HEK293 (cell line): ENCODE results near the gene HHIPL1.

Source experiments
- CTCF ChIA-PET: fragments of 350-600 bp; formaldehyde crosslinking; extraction: SDS; loops from one replicate; lab custom pipeline; 2021; ENCODE audit warnings: antibody characterized with exemption; lab: Yijun Ruan, JAX
- POLR2A ChIA-PET: fragments of 300-600 bp; formaldehyde crosslinking; extraction: SDS; loops from one replicate; lab custom pipeline; 2020; ENCODE audit warnings: antibody characterized with exemption, inconsistent platforms; lab: Yijun Ruan, JAX
- H3K27ac ChIP-seq: fragments of 200-500 bp; sonication (Bioruptor generic); 2 replicates; pipeline ENCODE4 v1.5.1; 2014; ENCODE audit warnings: low read depth, low read length, control low read depth, inconsistent platforms; ENCODE audit errors: extremely low read depth
- H3K36me3 ChIP-seq, 2 experiments: fragments of 200-500 bp in 1 of 2; sonication (Bioruptor generic) in 1 of 2; 1 replicate in 1 of 2; 2 replicates in 1 of 2; pipeline ENCODE4 v1.5.1; 2014 to 2017; ENCODE audit warnings: inconsistent platforms in 2 of 2, low read length in 2 of 2; ENCODE audit not compliant: control insufficient read depth in 2 of 2, insufficient read depth in 1 of 2
- H3K4me1 ChIP-seq: fragments of 200-500 bp; sonication (Bioruptor generic); 2 replicates; pipeline ENCODE4 v1.5.1; 2014; ENCODE audit warnings: mild to moderate bottlenecking, low read length, inconsistent platforms; ENCODE audit not compliant: control insufficient read depth, insufficient read depth
- H3K4me3 ChIP-seq: 2 replicates; pipeline ENCODE4 v1.5.1; 2011; ENCODE audit warnings: low read depth, mild to moderate bottlenecking, control low read depth, low read length, moderate library complexity
- H3K9me3 ChIP-seq: fragments of 200-500 bp; sonication (Bioruptor generic); 2 replicates; pipeline ENCODE4 v1.5.1; 2014; ENCODE audit warnings: low read depth, low read length, inconsistent platforms; ENCODE audit not compliant: control insufficient read depth, insufficient read depth
- FEZF1 ChIP-seq: fragments of 450-650 bp; formaldehyde crosslinking; IDR thresholded peaks from 2 replicates; pipeline ENCODE4 v1.5.1; 2016; ENCODE audit warnings: missing biosample characterization, missing genetic modification characterization
- HOXD13 ChIP-seq: sonication (generic); formaldehyde crosslinking; IDR thresholded peaks from 2 replicates; pipeline ENCODE4 v1.8.0; 2022; ENCODE audit warnings: missing genetic modification reagents, borderline replicate concordance
- KLF16 ChIP-seq: fragments of 450-650 bp; formaldehyde crosslinking; IDR thresholded peaks from 2 replicates; pipeline ENCODE4 v1.5.1; 2017; ENCODE audit warnings: missing biosample characterization, missing genetic modification characterization
- PRDM6 ChIP-seq: fragments of 450-650 bp; formaldehyde crosslinking; IDR thresholded peaks from 2 replicates; pipeline ENCODE4 v1.5.1; 2017; ENCODE audit warnings: missing biosample characterization, missing genetic modification characterization
- TCF7L2 ChIP-seq: IDR thresholded peaks from 2 replicates; pipeline ENCODE4 v1.6.1; 2011; ENCODE audit warnings: low read depth, mild to moderate bottlenecking, inconsistent platforms, low read length, moderate library complexity, borderline replicate concordance
- WT1 ChIP-seq: fragments of 450-650 bp; formaldehyde crosslinking; IDR thresholded peaks from 2 replicates; pipeline ENCODE4 v1.5.1; 2016; ENCODE audit warnings: missing biosample characterization, missing genetic modification characterization
- ZBTB1 ChIP-seq: fragments of 450-650 bp; formaldehyde crosslinking; IDR thresholded peaks from 2 replicates; pipeline ENCODE4 v1.5.1; 2016; ENCODE audit warnings: missing biosample characterization, missing genetic modification characterization
- ZFP3 ChIP-seq: fragments of 450-650 bp; formaldehyde crosslinking; IDR thresholded peaks from 2 replicates; pipeline ENCODE4 v1.5.1; 2016; ENCODE audit warnings: low read depth, missing biosample characterization, missing genetic modification characterization
- ZNF121 ChIP-seq: fragments of 450-650 bp; formaldehyde crosslinking; IDR thresholded peaks from 2 replicates; pipeline ENCODE4 v1.5.1; 2016; ENCODE audit warnings: missing biosample characterization, missing genetic modification characterization
- ZNF19 ChIP-seq: fragments of 450-650 bp; formaldehyde crosslinking; IDR thresholded peaks from 2 replicates; pipeline ENCODE4; 2016; ENCODE audit warnings: missing biosample characterization, missing genetic modification characterization, low read depth
- ZNF280D ChIP-seq: fragments of 450-650 bp; formaldehyde crosslinking; IDR thresholded peaks from 2 replicates; pipeline ENCODE4 v1.5.1; 2016; ENCODE audit warnings: missing biosample characterization, missing genetic modification characterization
- ZNF341 ChIP-seq: fragments of 450-650 bp; formaldehyde crosslinking; IDR thresholded peaks from 2 replicates; pipeline ENCODE4; 2016; ENCODE audit warnings: low read depth, missing biosample characterization, missing genetic modification characterization
- ZNF350 ChIP-seq: fragments of 450-650 bp; formaldehyde crosslinking; IDR thresholded peaks from 2 replicates; pipeline ENCODE4 v1.5.0; 2017; ENCODE audit warnings: missing biosample characterization, mild to moderate bottlenecking, missing genetic modification characterization
- ZNF426 ChIP-seq: fragments of 450-650 bp; formaldehyde crosslinking; IDR thresholded peaks from 2 replicates; pipeline ENCODE4 v1.5.1; 2017; ENCODE audit warnings: missing biosample characterization, missing genetic modification characterization, mild to moderate bottlenecking, inconsistent platforms, moderate library complexity
- ZNF488 ChIP-seq: fragments of 450-650 bp; formaldehyde crosslinking; IDR thresholded peaks from 2 replicates; pipeline ENCODE4 v1.5.1; 2016; ENCODE audit warnings: missing biosample characterization, missing genetic modification characterization
- ZNF530 ChIP-seq: fragments of 450-650 bp; formaldehyde crosslinking; IDR thresholded peaks from 2 replicates; pipeline ENCODE4 v1.5.1; 2016; ENCODE audit warnings: low read depth, missing biosample characterization, missing genetic modification characterization
- ZNF549 ChIP-seq: fragments of 450-650 bp; IDR thresholded peaks from 2 replicates; pipeline ENCODE4 v1.5.1; 2018; ENCODE audit warnings: missing biosample characterization, missing genetic modification characterization, mild to moderate bottlenecking, inconsistent platforms, moderate library complexity
- ZNF558 ChIP-seq: fragments of 450-650 bp; formaldehyde crosslinking; IDR thresholded peaks from 2 replicates; pipeline ENCODE4 v1.5.1; 2016; ENCODE audit warnings: missing biosample characterization, missing genetic modification characterization
- ZNF561 ChIP-seq: fragments of 450-650 bp; IDR thresholded peaks from 2 replicates; pipeline ENCODE4 v1.5.1; 2018; ENCODE audit warnings: missing biosample characterization, missing genetic modification characterization, borderline replicate concordance
- ZNF580 ChIP-seq: fragments of 450-650 bp; formaldehyde crosslinking; IDR thresholded peaks from 2 replicates; pipeline ENCODE4 v1.5.1; 2016; ENCODE audit warnings: missing biosample characterization, missing genetic modification characterization
- ZNF624 ChIP-seq: fragments of 450-650 bp; formaldehyde crosslinking; IDR thresholded peaks from 2 replicates; pipeline ENCODE4 v1.5.1; 2017; ENCODE audit warnings: missing biosample characterization, missing genetic modification characterization
- ZNF747 ChIP-seq: fragments of 450-650 bp; formaldehyde crosslinking; IDR thresholded peaks from 2 replicates; pipeline ENCODE4 v1.5.1; 2016; ENCODE audit warnings: missing biosample characterization, missing genetic modification characterization
- ZSCAN16 ChIP-seq: fragments of 450-650 bp; formaldehyde crosslinking; IDR thresholded peaks from 2 replicates; pipeline ENCODE4 v1.5.1; 2016; ENCODE audit warnings: missing biosample characterization, missing genetic modification characterization
- TF ChIP-seq, protein P1 (sequence below): fragments of 450-650 bp; formaldehyde crosslinking; IDR thresholded peaks from 2 replicates; pipeline ENCODE4 v1.5.1; 2016; ENCODE audit warnings: missing biosample characterization, missing genetic modification characterization

HHIPL1 gene

DNA sequence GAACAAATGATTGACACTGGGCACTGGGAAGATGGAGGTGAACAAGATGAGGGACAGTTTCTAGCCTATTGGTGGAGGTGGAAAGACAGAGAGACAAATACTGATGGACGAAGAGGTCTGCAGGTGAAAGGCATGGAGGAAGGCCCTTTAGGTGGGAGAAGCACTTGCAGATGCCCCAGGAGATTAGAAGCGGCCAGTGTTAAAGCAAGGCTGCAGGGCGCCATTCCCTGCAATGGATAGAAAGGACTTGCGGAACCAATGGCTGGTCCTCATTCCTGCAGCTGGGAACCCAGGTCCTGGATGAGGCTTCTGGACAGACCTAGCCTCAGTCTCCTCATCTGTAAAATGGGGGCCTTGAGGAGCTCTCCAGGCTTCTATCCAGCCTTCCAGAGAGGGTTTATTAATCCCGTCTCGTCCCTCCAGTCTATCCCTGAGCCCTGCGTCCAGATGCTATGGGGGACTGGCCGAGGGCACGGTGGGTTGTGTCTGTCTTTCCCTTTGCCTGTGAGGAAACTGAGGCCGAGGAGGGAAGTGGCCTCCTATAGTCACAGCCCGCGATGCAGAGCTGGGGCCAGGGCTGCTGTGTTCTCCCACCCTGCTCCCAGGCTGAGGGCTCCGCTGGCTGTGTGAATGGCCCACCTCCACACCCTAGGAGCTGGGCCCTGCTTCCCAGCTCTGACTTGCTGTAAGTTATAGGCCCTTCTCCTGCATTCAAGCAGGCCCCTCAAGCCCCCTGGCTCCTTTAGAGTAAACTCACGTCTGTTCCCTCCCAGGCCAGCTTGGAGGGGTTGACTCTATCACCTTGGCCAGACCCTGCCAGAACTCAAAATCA lies 72.1 kb downstream of the HHIPL1 start:
- no peaks in the 10 kb centered on the region for H3K4me1 ChIP-seq
- H3K36me3 ChIP-seq = no peaks in the 10 kb centered on the region
- H3K4me3 ChIP-seq = no peak overlapping the region
- ChIA-PET CTCF (interaction anchor here (1.2 kb wide), 1 partner anchor 230 kb away, joined by 3 read pairs; no protein-coding TSS in a partner anchor), POLR2A (no interaction called here)
- H3K27ac ChIP-seq = no peak overlapping the region
- H3K9me3 ChIP-seq = no peaks in the 10 kb centered on the region
- TF ChIP-seq ZNF561 (tag by site-specific recombination) = no peak
- TF ChIP-seq ZNF426 (tag by site-specific recombination) = no peak
- TF ChIP-seq HOXD13 (CRISPR knock-in tag) = no peak
- TF ChIP-seq ZNF121 (tag by site-specific recombination) = no peak
- no peak for TF ChIP-seq ZNF558 (tag by site-specific recombination)
- no peak for TF ChIP-seq WT1 (tag by site-specific recombination)
- no peak for TF ChIP-seq PRDM6 (tag by site-specific recombination)
- TF ChIP-seq ZNF280D (tag by site-specific recombination) = no peak
- no peak for TF ChIP-seq ZNF488

DNA sequence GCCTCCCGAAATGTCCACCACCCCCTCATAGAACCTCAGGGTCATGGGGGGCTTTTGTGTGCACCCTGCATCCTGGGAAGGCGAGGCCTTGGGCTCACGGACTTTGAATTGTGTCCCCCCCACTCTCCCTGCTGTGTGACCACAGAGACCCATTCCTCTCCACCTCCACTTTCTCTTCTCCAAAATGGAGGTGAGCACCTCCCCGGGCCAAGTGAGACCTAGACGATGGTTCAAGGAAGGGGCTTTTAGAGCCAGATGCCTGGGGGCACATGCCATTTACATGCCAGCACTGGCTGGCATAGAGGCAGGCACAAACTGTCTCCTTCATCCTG lies 72.7 kb downstream of the HHIPL1 start:
- CTCF ChIA-PET = interaction anchor here (1.0 kb wide), 1 partner anchor 193 kb away, joined by 3 read pairs; no protein-coding TSS in a partner anchor
- POLR2A ChIA-PET = no interaction called here
- no peaks in the 10 kb centered on the region for H3K9me3 ChIP-seq
- no peak overlapping the region for H3K27ac ChIP-seq
- no peaks in the 10 kb centered on the region for H3K4me1 ChIP-seq
- TF ChIP-seq ZNF558 (tag by site-specific recombination) = no peak
- TF ChIP-seq ZNF121 (tag by site-specific recombination) = no peak
- TF ChIP-seq ZNF350 (tag by site-specific recombination) = no peak
- no peak for TF ChIP-seq TCF7L2
- TF ChIP-seq ZNF19 = no peak
- no peak for TF ChIP-seq ZNF580 (tag by site-specific recombination)
- TF ChIP-seq FEZF1 (tag by site-specific recombination) = no peak
- TF ChIP-seq ZSCAN16 = no peak
- TF ChIP-seq ZNF549 = no peak
- TF ChIP-seq, protein P1, sequence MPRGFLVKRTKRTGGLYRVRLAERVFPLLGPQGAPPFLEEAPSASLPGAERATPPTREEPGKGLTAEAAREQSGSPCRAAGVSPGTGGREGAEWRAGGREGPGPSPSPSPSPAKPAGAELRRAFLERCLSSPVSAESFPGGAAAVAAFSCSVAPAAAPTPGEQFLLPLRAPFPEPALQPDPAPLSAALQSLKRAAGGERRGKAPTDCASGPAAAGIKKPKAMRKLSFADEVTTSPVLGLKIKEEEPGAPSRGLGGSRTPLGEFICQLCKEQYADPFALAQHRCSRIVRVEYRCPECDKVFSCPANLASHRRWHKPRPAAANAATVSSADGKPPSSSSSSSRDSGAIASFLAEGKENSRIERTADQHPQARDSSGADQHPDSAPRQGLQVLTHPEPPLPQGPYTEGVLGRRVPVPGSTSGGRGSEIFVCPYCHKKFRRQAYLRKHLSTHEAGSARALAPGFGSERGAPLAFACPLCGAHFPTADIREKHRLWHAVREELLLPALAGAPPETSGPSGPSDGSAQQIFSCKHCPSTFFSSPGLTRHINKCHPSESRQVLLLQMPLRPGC (tag by site-specific recombination) = no peak
- TF ChIP-seq ZNF530 = no peak
- TF ChIP-seq ZBTB1 = no peak
- TF ChIP-seq ZNF747 (tag by site-specific recombination) = no peak
- no peak for TF ChIP-seq ZNF624 (tag by site-specific recombination)
- TF ChIP-seq KLF16 (tag by site-specific recombination) = no peak
- TF ChIP-seq ZFP3 (tag by site-specific recombination) = no peak
- TF ChIP-seq ZNF341 (tag by site-specific recombination) = no peak
- H3K4me3 ChIP-seq = no peak overlapping the region
- no peaks in the 10 kb centered on the region for H3K36me3 ChIP-seq
